Measurements from ENCODE around the gene AMBN. TPM values are rescaled to one million over a fixed set of nuclear protein-coding genes. Genes with fewer than 3 reads are reported as not detected.

Gene AMBN
- total RNA-seq, 2 experiments from 2014 or later, result not detected

GRCh38 chr4:70583952-70584834 lies 7.9 kb upstream of the AMBN start:
- H3K36me3 Mint-ChIP-seq (ENCODE audit: low read depth), result no peaks in the 10 kb centered on the region
- H3K27me3 Mint-ChIP-seq (ENCODE audit: low read depth), result peaks cover 2% of the 10 kb centered on the region
- ATAC-seq, result no peak
- H3K4me3 Mint-ChIP-seq, result no peak overlapping the region
- H3K27ac Mint-ChIP-seq, result no peak overlapping the region
- ChIA-PET CTCF (no interaction called here), POLR2A (no interaction called here)
- no peak for DNase-seq
- H3K4me1 Mint-ChIP-seq (ENCODE audit: low read depth), result no peaks in the 10 kb centered on the region
- no peaks in the 10 kb centered on the region for H3K9me3 Mint-ChIP-seq (ENCODE audit: insufficient read depth)

- Mint-ChIP-seq H3K27ac (no peak overlapping the region), H3K9me3 (ENCODE audit: insufficient read depth) (no peaks in the 10 kb centered on the region), H3K27me3 (ENCODE audit: low read depth) (peaks cover 2% of the 10 kb centered on the region), H3K4me3 (no peak overlapping the region), H3K4me1 (ENCODE audit: low read depth) (no peaks in the 10 kb centered on the region), H3K36me3 (ENCODE audit: low read depth) (no peaks in the 10 kb centered on the region)
- POLR2A ChIA-PET, result no interaction called here
- CTCF ChIA-PET, result no interaction called here
- DNase-seq (no peak), ATAC-seq (no peak)
Observed at GRCh38 chr4:70586841-70587240, 5.2 kb upstream of the AMBN start.

GRCh38 chr4:70589785-70590184 lies 2.3 kb upstream of the AMBN start:
- Mint-ChIP-seq H3K4me3 (no peak overlapping the region), H3K9me3 (ENCODE audit: insufficient read depth) (no peaks in the 10 kb centered on the region), H3K27me3 (ENCODE audit: low read depth) (peaks cover 3% of the 10 kb centered on the region), H3K36me3 (ENCODE audit: low read depth) (no peaks in the 10 kb centered on the region), H3K4me1 (ENCODE audit: low read depth) (no peaks in the 10 kb centered on the region), H3K27ac (no peak overlapping the region)
- ChIA-PET POLR2A (no interaction called here), CTCF (no interaction called here)
- ATAC-seq (no peak), DNase-seq (no peak)

- H3K27me3 Mint-ChIP-seq (ENCODE audit: low read depth), result peaks cover 9% of the 10 kb centered on the region
- H3K36me3 Mint-ChIP-seq (ENCODE audit: low read depth), result no peaks in the 10 kb centered on the region
- no peak overlapping the region for H3K27ac Mint-ChIP-seq
- no peak for DNase-seq
- ChIA-PET CTCF (interaction anchor here (1.0 kb wide), 2 partner anchors 20 to 58 kb away, joined by 3 read pairs; no protein-coding TSS in a partner anchor), POLR2A (no interaction called here)
- no peaks in the 10 kb centered on the region for H3K9me3 Mint-ChIP-seq (ENCODE audit: insufficient read depth)
- no peak for ATAC-seq
- no peaks in the 10 kb centered on the region for H3K4me1 Mint-ChIP-seq (ENCODE audit: low read depth)
- H3K4me3 Mint-ChIP-seq, result no peak overlapping the region
Observed at GRCh38 chr4:70594196-70594595, 2.1 kb downstream of the AMBN start.

- ChIA-PET CTCF (interaction anchor here (0.6 to 4.9 kb wide), 4 partner anchors 15 to 202 kb away, joined by 3 to 39 read pairs (median 6); no protein-coding TSS in a partner anchor), POLR2A (no interaction called here)
- H3K4me3 Mint-ChIP-seq, result no peak overlapping the region
- H3K27ac Mint-ChIP-seq, result no peak overlapping the region
- H3K27me3 Mint-ChIP-seq (ENCODE audit: low read depth), result peaks cover 12% of the 10 kb centered on the region
- H3K9me3 Mint-ChIP-seq (ENCODE audit: insufficient read depth), result no peaks in the 10 kb centered on the region
- H3K36me3 Mint-ChIP-seq (ENCODE audit: low read depth), result no peaks in the 10 kb centered on the region
- ATAC-seq (no peak), DNase-seq (no peak)
- no peaks in the 10 kb centered on the region for H3K4me1 Mint-ChIP-seq (ENCODE audit: low read depth)
Observed at GRCh38 chr4:70600305-70600704, 8.2 kb downstream of the AMBN start.

GRCh38 chr4:70600977-70601376 lies 8.9 kb downstream of the AMBN start:
- H3K4me1 Mint-ChIP-seq (ENCODE audit: low read depth), result no peaks in the 10 kb centered on the region
- H3K27ac Mint-ChIP-seq, result no peak overlapping the region
- H3K9me3 Mint-ChIP-seq (ENCODE audit: insufficient read depth), result no peaks in the 10 kb centered on the region
- ChIA-PET CTCF (interaction anchor here (0.6 to 4.9 kb wide), 9 partner anchors 9 to 1111 kb away, joined by 3 to 39 read pairs (median 4); no protein-coding TSS in a partner anchor), POLR2A (no interaction called here)
- DNase-seq (no peak), ATAC-seq (no peak)
- no peaks in the 10 kb centered on the region for H3K36me3 Mint-ChIP-seq (ENCODE audit: low read depth)
- H3K27me3 Mint-ChIP-seq (ENCODE audit: low read depth), result peaks cover 16% of the 10 kb centered on the region
- H3K4me3 Mint-ChIP-seq, result no peak overlapping the region

- no peak overlapping the region for H3K27ac Mint-ChIP-seq
- ATAC-seq (peak; percentile 98), DNase-seq (peak; percentile 81)
- H3K27me3 Mint-ChIP-seq (ENCODE audit: low read depth), result peaks cover 15% of the 10 kb centered on the region
- no peak overlapping the region for H3K4me3 Mint-ChIP-seq
- no peaks in the 10 kb centered on the region for H3K36me3 Mint-ChIP-seq (ENCODE audit: low read depth)
- H3K9me3 Mint-ChIP-seq (ENCODE audit: insufficient read depth), result no peaks in the 10 kb centered on the region
- H3K4me1 Mint-ChIP-seq (ENCODE audit: low read depth), result no peaks in the 10 kb centered on the region
- CTCF ChIA-PET, result interaction anchor here (0.6 to 4.9 kb wide), 10 partner anchors 9 to 1110 kb away, joined by 3 to 39 read pairs (median 4); partner anchors contain the start of gene JCHAIN
- POLR2A ChIA-PET, result no interaction called here
Observed at GRCh38 chr4:70601422-70602039, 9.5 kb downstream of the AMBN start.

- Mint-ChIP-seq H3K4me3 (no peak overlapping the region), H3K36me3 (ENCODE audit: low read depth) (no peaks in the 10 kb centered on the region), H3K27ac (no peak overlapping the region), H3K9me3 (ENCODE audit: insufficient read depth) (no peaks in the 10 kb centered on the region), H3K4me1 (ENCODE audit: low read depth) (no peaks in the 10 kb centered on the region), H3K27me3 (ENCODE audit: low read depth) (peaks cover 12% of the 10 kb centered on the region)
- ChIA-PET POLR2A (no interaction called here), CTCF (interaction anchor here (0.9 to 4.9 kb wide), 3 partner anchors 11 to 581 kb away, joined by 3 to 39 read pairs (median 3); no protein-coding TSS in a partner anchor)
- ATAC-seq (no peak), DNase-seq (no peak)
Observed at GRCh38 chr4:70603856-70604255, 11.8 kb downstream of the AMBN start.

GRCh38 chr4:70606459-70606858 lies 14.4 kb downstream of the AMBN start:
- Mint-ChIP-seq H3K36me3 (ENCODE audit: low read depth) (no peaks in the 10 kb centered on the region), H3K4me3 (no peak overlapping the region), H3K27me3 (ENCODE audit: low read depth) (peaks cover 13% of the 10 kb centered on the region), H3K27ac (no peak overlapping the region), H3K4me1 (ENCODE audit: low read depth) (no peaks in the 10 kb centered on the region), H3K9me3 (ENCODE audit: insufficient read depth) (no peaks in the 10 kb centered on the region)
- ChIA-PET CTCF (interaction anchor here (1.0 kb wide), 1 partner anchor 10 kb away, joined by 3 read pairs; no protein-coding TSS in a partner anchor), POLR2A (no interaction called here)
- ATAC-seq (no peak), DNase-seq (no peak)

GRCh38 chr4:70607334-70607853 lies 15.3 kb downstream of the AMBN start:
- Mint-ChIP-seq H3K4me1 (ENCODE audit: low read depth) (no peaks in the 10 kb centered on the region), H3K27ac (no peak overlapping the region), H3K4me3 (no peak overlapping the region), H3K9me3 (ENCODE audit: insufficient read depth) (no peaks in the 10 kb centered on the region), H3K36me3 (ENCODE audit: low read depth) (no peaks in the 10 kb centered on the region), H3K27me3 (ENCODE audit: low read depth) (peaks cover 17% of the 10 kb centered on the region)
- ChIA-PET POLR2A (no interaction called here), CTCF (interaction anchor here (1.0 kb wide), 1 partner anchor 8 kb away, joined by 3 read pairs; no protein-coding TSS in a partner anchor)
- ATAC-seq (no peak), DNase-seq (no peak)

- DNase-seq (no peak), ATAC-seq (no peak)
- Mint-ChIP-seq H3K27me3 (ENCODE audit: low read depth) (peaks cover 25% of the 10 kb centered on the region), H3K27ac (no peak overlapping the region), H3K4me1 (ENCODE audit: low read depth) (no peaks in the 10 kb centered on the region), H3K4me3 (no peak overlapping the region), H3K36me3 (ENCODE audit: low read depth) (no peaks in the 10 kb centered on the region), H3K9me3 (ENCODE audit: insufficient read depth) (no peaks in the 10 kb centered on the region)
- ChIA-PET POLR2A (no interaction called here), CTCF (no interaction called here)
Observed at GRCh38 chr4:70608324-70608723, 16.3 kb downstream of the AMBN start.

Measured in activated CD8-positive, alpha-beta T cell treated with anti-CD3 and anti-CD28 coated beads, Interleukin-2, amount 10 ng/mL, durations not matched to agents 7 days and 5 days (primary cell).